Activated effector memory CD4-positive, alpha-beta T cell treated with Interleukin-2 at 50 U/mL for 16 hours (primary cell): ENCODE data around the gene KCMF1.

ENCODE experiments used
- DNase-seq: peaks from one replicate; pipeline ENCODE4 v3.0.0-alpha.2; 2020

KCMF1 gene

DNA sequence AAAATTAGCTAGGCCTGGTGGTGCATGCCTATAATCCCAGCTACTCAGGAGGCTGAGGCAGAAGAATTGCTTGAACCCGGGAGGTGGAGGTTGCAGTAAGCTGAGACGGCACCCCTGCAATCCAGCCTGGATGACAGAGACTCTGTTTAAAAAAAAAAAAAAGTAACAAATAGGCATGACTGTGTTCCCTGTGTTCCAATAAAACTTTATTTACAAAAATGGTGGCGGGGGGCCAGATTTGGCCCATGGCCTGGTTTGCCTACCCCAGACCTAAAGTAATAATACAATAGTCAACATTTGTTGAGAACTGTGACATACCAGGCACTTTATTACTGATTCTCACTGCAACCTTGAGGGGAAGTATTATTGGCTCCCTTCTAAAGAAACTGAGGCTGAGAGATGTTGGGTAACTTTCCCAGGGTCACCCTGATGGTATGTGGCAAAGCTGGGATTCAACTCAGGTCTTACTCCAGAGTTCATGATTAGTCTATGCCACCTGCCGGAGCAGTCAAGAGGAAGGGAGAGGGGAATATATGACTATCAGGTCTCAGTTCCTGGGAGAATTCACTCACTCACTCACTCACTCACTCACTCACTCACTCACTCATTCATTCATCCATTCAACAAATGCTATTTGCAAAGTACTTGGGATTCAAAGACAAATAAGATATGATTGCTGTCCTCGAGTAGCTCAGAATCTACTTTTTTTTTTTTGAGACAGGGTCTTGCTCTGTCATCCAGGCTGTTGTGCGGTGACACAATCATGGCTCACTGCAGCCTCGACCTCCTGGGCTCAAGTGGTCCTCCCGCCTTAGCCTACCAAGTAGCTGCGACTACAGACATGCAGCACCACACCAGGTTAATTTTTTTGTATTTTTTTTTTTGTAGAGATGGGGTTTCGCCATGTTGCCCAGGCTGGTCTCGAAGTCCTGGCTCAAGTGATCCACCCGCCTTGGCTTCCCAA, 14.3 kb upstream of the KCMF1 start:
- DNase-seq, result no peak

- no peak for DNase-seq
Measured at GRCh38 chr2:84957771-84958134, 13.2 kb upstream of the KCMF1 start.

- DNase-seq, result no peak
Measured at GRCh38 chr2:84958135-84959059, 12.6 kb upstream of the KCMF1 start.

- DNase-seq, result no peak
Measured at GRCh38 chr2:84959095-84959565, 11.8 kb upstream of the KCMF1 start.

DNA sequence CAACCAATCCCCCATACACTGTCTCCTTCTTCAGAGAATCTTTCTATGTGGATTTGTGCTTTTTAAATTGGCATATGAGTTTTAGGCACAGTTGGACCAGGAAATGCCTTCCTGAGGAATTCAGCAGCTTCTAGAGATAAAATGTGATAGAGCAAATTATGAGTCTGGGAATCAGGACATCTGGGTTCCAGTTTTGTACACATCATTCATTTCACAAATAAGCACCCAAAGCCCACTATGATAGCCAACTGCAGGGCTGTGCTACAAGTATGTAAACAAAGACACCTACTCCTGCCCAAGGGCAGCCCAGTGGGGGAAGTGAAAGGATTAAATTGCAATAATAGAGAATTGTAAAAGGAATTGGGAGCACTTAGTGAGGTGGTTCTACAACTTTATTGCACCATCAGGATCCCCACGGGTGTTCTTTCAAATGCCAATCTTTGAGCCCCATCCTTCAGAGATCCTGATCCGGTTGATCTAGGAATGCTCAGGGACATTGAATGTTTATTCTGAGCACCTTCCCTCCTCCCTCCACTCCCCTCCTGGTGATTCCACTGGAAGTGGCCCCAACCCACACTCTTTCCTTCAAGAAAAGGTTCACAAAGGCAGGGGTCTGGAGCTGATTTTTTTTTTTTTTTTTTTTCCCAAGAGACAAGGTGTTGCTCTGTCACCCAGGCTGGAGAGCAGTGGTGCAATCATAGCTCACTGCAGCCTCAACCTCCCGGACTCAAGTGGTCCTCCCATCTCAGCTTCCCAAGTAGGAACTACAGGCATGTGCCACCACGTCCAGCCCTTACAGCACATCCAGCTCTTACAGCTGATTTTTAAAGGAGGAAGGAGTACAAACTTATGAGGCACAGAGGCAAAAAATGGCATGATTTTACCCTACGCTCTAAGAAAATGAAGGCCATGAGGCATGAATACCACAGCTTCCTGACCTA, 11.1 kb upstream of the KCMF1 start:
- DNase-seq, result no peak

- no peak for DNase-seq
Measured at GRCh38 chr2:84962917-84963316, 8.0 kb upstream of the KCMF1 start.

DNA sequence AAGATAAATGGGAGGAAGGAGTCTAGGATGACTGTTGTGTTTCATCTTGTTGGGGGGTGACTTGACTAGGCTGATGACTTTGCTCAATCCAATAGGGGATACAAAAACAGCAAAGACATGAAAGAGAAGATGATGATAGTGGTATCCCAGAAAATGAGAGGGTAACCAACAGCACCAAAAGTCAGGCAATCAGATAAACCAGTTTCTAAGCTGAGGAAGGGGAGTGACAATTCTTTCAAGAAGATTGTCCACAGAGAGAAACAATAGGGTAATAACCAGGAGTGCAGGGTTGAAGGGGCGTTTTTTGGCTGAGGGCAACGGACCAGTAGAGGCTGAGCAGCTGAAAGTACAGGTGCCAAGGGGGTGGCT, 7.7 kb upstream of the KCMF1 start:
- DNase-seq, result no peak

- DNase-seq, result no peak
Measured at GRCh38 chr2:84963692-84964405, 7.1 kb upstream of the KCMF1 start.

- DNase-seq, result no peak
Measured at GRCh38 chr2:84964406-84965191, 6.4 kb upstream of the KCMF1 start.

GRCh38 chr2:84965192-84965516, 5.8 kb upstream of the KCMF1 start:
- no peak for DNase-seq

DNA sequence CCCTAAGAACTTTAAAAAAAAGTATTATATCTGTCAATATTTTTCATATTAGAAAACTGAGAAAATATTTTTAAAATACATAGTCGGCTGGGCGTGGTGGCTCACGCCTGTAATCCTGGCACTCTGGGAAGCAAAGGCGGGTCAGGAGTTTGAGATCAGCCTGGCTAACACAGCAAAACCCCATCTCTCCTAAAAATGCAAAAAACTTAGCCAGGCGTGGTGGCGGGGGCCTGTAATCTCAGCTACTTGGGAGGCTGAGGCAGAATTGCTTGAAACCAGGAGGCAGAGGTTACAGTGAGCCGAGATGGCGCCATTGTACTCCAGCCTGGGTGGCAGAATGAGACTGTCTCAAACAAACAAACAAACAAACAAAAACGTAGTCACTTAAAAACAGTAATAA, 5.1 kb upstream of the KCMF1 start:
- no peak for DNase-seq

GRCh38 chr2:84966731-84967130, 4.2 kb upstream of the KCMF1 start:
- DNase-seq, result no peak

DNA sequence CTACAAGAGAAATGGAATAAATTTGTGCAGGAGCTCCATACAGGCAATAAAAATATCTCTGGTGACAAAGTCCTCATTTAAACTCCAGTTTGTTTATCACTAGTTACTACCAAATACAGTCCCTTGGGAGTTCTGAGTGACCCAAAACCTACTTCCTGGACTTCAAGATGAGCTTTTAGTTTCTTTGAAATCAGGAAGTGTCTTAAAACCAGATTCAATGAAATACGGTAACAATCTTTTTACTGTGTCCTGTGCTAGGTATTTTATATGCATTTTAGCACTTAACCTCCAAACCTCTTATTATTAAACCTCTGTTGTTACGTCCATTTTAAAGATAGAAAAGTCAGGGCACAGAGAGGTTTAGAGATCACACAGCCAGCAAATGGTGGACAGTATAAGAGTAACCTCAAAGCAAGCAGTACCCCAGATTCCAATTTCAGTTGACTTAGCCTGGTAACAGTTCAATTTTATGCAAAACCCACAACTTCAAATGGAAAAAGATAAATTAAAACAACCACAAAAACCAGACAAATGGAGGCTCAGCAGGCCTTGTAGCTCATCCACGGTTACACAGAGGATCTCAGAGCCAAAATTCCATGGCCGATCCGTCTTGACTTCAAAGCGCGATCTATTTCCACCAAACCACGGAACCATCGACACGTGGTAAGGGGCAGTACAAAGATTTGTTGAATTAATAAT, 1.3 kb upstream of the KCMF1 start:
- DNase-seq, result peak; percentile 10

- peak; percentile 46 for DNase-seq
Measured at GRCh38 chr2:84970210-84970867, 622 bp upstream of the KCMF1 start.

DNA sequence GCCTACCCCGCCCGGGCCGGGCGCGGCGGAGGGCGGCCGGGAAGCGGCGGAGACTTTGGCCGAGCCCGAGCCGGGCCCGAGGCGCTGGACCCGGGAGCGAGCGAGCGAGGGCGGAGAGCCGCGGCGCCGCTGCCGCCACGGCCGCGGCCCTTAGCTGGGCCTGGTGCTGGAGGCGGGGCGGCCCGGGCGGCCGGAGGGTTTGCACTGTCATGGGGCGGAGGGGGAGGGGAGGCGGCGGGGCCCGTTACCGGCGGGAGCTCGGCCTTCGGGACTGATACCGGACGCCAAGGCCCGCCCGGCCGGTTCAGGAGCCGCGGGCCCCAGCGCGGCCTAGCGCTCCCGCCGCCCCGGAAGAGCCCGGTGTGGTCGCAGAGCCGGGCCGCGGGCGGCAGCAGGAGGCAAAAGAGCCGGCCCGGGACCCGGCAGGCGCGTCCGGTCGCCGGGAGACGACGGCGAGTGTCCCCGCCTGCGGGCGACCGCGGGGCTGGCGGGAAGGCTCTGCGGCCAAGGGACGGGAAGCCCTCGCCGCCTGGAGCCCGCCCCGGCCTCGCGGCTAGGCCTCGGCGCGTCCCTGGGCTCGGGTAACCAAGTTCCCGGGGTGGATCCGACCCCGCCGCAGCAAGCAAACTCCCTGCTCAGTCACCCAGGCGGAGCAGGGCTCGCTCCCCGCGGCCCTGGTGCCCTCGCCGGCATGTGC, 697 bp downstream of the KCMF1 start:
- peak; percentile 64 for DNase-seq

- DNase-seq, result no peak
Measured at GRCh38 chr2:84972207-84972783, 1.3 kb downstream of the KCMF1 start.

DNA sequence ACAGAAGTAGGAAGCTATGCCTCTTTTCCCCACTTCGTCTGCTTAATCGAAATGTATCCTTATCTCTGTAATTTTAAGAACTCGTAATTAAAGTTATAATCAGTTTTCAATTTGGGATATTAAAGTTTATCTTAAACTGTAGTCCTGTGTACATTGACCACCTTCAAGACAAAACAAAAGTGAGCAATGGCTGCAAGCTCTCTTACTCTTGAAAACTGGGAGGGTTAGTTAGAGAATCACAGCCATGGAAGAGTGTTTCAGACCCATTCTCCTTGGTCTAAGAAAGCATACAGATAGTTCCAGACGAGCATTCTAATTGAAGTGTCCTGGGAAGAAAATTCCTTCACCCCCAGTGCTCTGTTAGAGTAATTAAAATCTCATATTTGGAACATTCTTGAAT, 2.0 kb downstream of the KCMF1 start:
- DNase-seq, result no peak

DNA sequence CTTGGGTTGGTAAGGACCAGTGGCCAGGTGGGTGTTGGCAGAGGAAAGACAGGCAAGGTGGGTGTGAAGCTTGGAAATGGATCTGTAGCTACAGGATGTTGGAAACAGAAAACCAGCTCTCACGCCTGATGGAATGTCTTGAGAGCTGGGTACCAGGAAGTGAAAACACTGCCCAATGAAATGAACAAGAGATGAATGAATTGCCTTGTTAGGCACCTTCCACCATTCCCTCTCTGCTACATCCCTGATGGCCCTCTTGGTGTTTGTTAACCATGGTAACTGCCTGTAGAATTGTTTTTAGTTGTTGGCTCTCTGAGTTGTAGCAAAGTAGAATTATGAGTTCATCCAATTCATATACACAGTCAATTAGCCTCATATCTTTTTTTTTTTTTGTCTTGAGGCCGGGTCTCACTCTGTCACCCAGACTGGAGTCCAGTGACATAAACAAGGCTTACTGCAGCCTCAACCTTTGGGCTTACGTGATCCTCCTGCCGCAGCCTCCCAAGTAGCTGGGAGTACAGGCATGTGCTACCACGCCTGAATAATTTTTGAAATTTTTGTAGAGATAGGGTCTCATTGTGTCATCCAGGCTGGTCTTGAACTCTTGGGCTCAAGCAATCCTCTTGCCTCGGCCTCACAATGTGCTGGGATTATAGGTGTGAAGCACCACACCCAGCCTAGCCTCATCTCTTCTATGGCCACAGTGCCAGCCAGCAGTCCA, 9.5 kb downstream of the KCMF1 start:
- no peak for DNase-seq
